Measurements from ENCODE around the gene CALHM2.
A peak's percentile ranks its signal among the peaks of the same experiment; 100 is the strongest.

The CALHM2 gene

GRCh38 chr10:103470761-103471653, 18.8 kb upstream of the CALHM2 start:
- no peaks in the 10 kb centered on the region for H3K36me3 ChIP-seq (ENCODE audit: insufficient read depth, low read length)
- H3K27me3 ChIP-seq (ENCODE audit: insufficient read depth, low read length, poor library complexity), result no peaks in the 10 kb centered on the region
- H3K4me2 ChIP-seq (ENCODE audit: insufficient read depth, low read length), result peak overlapping the region; percentile 41
- H3K9ac ChIP-seq (ENCODE audit: low read depth, low read length), result peak overlapping the region; percentile 8
- no peak overlapping the region; a peak in 1 of 4 replicates for H3K4me3 ChIP-seq (ENCODE audit: low read depth in 1 of 2, low read length in 2 of 2)
- no peaks in the 10 kb centered on the region for H3K79me2 ChIP-seq (ENCODE audit: insufficient read depth, low read length)
- H3K4me1 ChIP-seq (ENCODE audit: insufficient read depth, low read length), result peaks cover 22% of the 10 kb centered on the region
- H3K9me3 ChIP-seq (ENCODE audit: insufficient read depth, low read length, severe bottlenecking), result no peaks in the 10 kb centered on the region
- TF ChIP-seq CTCF (IDR thresholded peaks at IDR 0.05; ENCODE audit: borderline replicate concordance, extremely low read depth, low read length, poor library complexity, severe bottlenecking) (no peak), EZH2 (IDR thresholded peaks at IDR 0.05; ENCODE audit: borderline replicate concordance, low read depth, low read length, severe bottlenecking) (no peak)
- H3K27ac ChIP-seq (ENCODE audit: low read length), result peak overlapping the region; percentile 41
- DNase-seq, result peak; percentile 84
- ATAC-seq (ENCODE audit: insufficient read depth, low read depth), result peak; percentile 89
- H4K20me1 ChIP-seq (ENCODE audit: insufficient read depth, low read length), result no peaks in the 10 kb centered on the region
- H2AFZ ChIP-seq (ENCODE audit: low read depth, low read length), result peak overlapping the region; percentile 53; the same call in 1 of the 2 replicates

GRCh38 chr10:103469201-103469600, 17.0 kb upstream of the CALHM2 start:
- no peak overlapping the region for H3K4me3 ChIP-seq (ENCODE audit: low read depth in 1 of 2, low read length in 2 of 2)
- H3K9me3 ChIP-seq (ENCODE audit: insufficient read depth, low read length, severe bottlenecking), result no peaks in the 10 kb centered on the region
- H3K4me2 ChIP-seq (ENCODE audit: insufficient read depth, low read length), result no peak overlapping the region
- H3K36me3 ChIP-seq (ENCODE audit: insufficient read depth, low read length), result no peaks in the 10 kb centered on the region
- no peaks in the 10 kb centered on the region for H3K79me2 ChIP-seq (ENCODE audit: insufficient read depth, low read length)
- peaks cover 22% of the 10 kb centered on the region for H3K4me1 ChIP-seq (ENCODE audit: insufficient read depth, low read length)
- no peak overlapping the region for H2AFZ ChIP-seq (ENCODE audit: low read depth, low read length)
- ATAC-seq (ENCODE audit: insufficient read depth, low read depth), result no peak
- no peaks in the 10 kb centered on the region for H4K20me1 ChIP-seq (ENCODE audit: insufficient read depth, low read length)
- TF ChIP-seq EZH2 (IDR thresholded peaks at IDR 0.05; ENCODE audit: borderline replicate concordance, low read depth, low read length, severe bottlenecking) (no peak), CTCF (IDR thresholded peaks at IDR 0.05; ENCODE audit: borderline replicate concordance, extremely low read depth, low read length, poor library complexity, severe bottlenecking) (no peak)
- H3K27ac ChIP-seq (ENCODE audit: low read length), result no peak overlapping the region
- no peak for DNase-seq
- no peaks in the 10 kb centered on the region for H3K27me3 ChIP-seq (ENCODE audit: insufficient read depth, low read length, poor library complexity)
- H3K9ac ChIP-seq (ENCODE audit: low read depth, low read length), result no peak overlapping the region

GRCh38 chr10:103467406-103467805, 15.2 kb upstream of the CALHM2 start:
- Histone ChIP-seq H3K4me2 (ENCODE audit: insufficient read depth, low read length) (no peak overlapping the region), H3K79me2 (ENCODE audit: insufficient read depth, low read length) (no peaks in the 10 kb centered on the region), H3K27ac (ENCODE audit: low read length) (no peak overlapping the region), H3K4me3 (ENCODE audit: low read depth in 1 of 2, low read length in 2 of 2) (no peak overlapping the region), H3K9ac (ENCODE audit: low read depth, low read length) (no peak overlapping the region), H2AFZ (ENCODE audit: low read depth, low read length) (no peak overlapping the region), H4K20me1 (ENCODE audit: insufficient read depth, low read length) (no peaks in the 10 kb centered on the region), H3K9me3 (ENCODE audit: insufficient read depth, low read length, severe bottlenecking) (no peaks in the 10 kb centered on the region), H3K36me3 (ENCODE audit: insufficient read depth, low read length) (no peaks in the 10 kb centered on the region), H3K4me1 (ENCODE audit: insufficient read depth, low read length) (peaks cover 22% of the 10 kb centered on the region), H3K27me3 (ENCODE audit: insufficient read depth, low read length, poor library complexity) (no peaks in the 10 kb centered on the region)
- DNase-seq (no peak), ATAC-seq (ENCODE audit: insufficient read depth, low read depth) (no peak)
- TF ChIP-seq EZH2 (IDR thresholded peaks at IDR 0.05; ENCODE audit: borderline replicate concordance, low read depth, low read length, severe bottlenecking) (no peak), CTCF (IDR thresholded peaks at IDR 0.05; ENCODE audit: borderline replicate concordance, extremely low read depth, low read length, poor library complexity, severe bottlenecking) (no peak)
